ENCODE results near the gene UBE2H. TPM values are rescaled to one million over a fixed set of nuclear protein-coding genes. Genes with fewer than 3 reads are reported as not detected.
A peak's percentile ranks its signal among the peaks of the same experiment; 100 is the strongest.

UBE2H gene
- total RNA-seq, 1 donor from 2014 or later: 99.1 TPM

- no peak overlapping the region for H3K4me3 Mint-ChIP-seq (ENCODE audit: low read depth)
- TF ChIP-seq CTCF (IDR thresholded peaks at IDR 0.05; ENCODE audit: unreplicated experiment): no peak
- H3K27me3 Mint-ChIP-seq: no peaks in the 10 kb centered on the region
- no peak overlapping the region for H3K27ac Mint-ChIP-seq
- DNase-seq (ENCODE audit: low spot score, unreplicated experiment): no peak
- no peaks in the 10 kb centered on the region for H3K36me3 Mint-ChIP-seq (ENCODE audit: insufficient read depth)
- no peaks in the 10 kb centered on the region for H3K4me1 Mint-ChIP-seq (ENCODE audit: low read depth)
- no peaks in the 10 kb centered on the region for H3K9me3 Mint-ChIP-seq (ENCODE audit: low read depth)
These were observed 36.7 kb upstream of the UBE2H start for GRCh38 chr7:129989466-129989865.

GRCh38 chr7:129986600-129986999, 33.8 kb upstream of the UBE2H start:
- H3K27ac Mint-ChIP-seq: no peak overlapping the region
- H3K4me1 Mint-ChIP-seq (ENCODE audit: low read depth): no peaks in the 10 kb centered on the region
- H3K27me3 Mint-ChIP-seq: peaks cover 4% of the 10 kb centered on the region
- H3K4me3 Mint-ChIP-seq (ENCODE audit: low read depth): no peak overlapping the region
- DNase-seq (ENCODE audit: low spot score, unreplicated experiment): no peak
- no peaks in the 10 kb centered on the region for H3K36me3 Mint-ChIP-seq (ENCODE audit: insufficient read depth)
- no peak for TF ChIP-seq CTCF (IDR thresholded peaks at IDR 0.05; ENCODE audit: unreplicated experiment)
- H3K9me3 Mint-ChIP-seq (ENCODE audit: low read depth): no peaks in the 10 kb centered on the region

GRCh38 chr7:129980667-129981066, 27.9 kb upstream of the UBE2H start:
- H3K4me1 Mint-ChIP-seq (ENCODE audit: low read depth): peaks cover 5% of the 10 kb centered on the region
- H3K36me3 Mint-ChIP-seq (ENCODE audit: insufficient read depth): no peaks in the 10 kb centered on the region
- TF ChIP-seq CTCF (IDR thresholded peaks at IDR 0.05; ENCODE audit: unreplicated experiment): no peak
- H3K27me3 Mint-ChIP-seq: peaks cover 4% of the 10 kb centered on the region
- H3K27ac Mint-ChIP-seq: no peak overlapping the region
- no peaks in the 10 kb centered on the region for H3K9me3 Mint-ChIP-seq (ENCODE audit: low read depth)
- H3K4me3 Mint-ChIP-seq (ENCODE audit: low read depth): no peak overlapping the region
- no peak for DNase-seq (ENCODE audit: low spot score, unreplicated experiment)

GRCh38 chr7:129975309-129975708, 22.5 kb upstream of the UBE2H start:
- H3K9me3 Mint-ChIP-seq (ENCODE audit: low read depth): no peaks in the 10 kb centered on the region
- H3K4me1 Mint-ChIP-seq (ENCODE audit: low read depth): peaks cover 10% of the 10 kb centered on the region
- TF ChIP-seq CTCF (IDR thresholded peaks at IDR 0.05; ENCODE audit: unreplicated experiment): no peak
- H3K27ac Mint-ChIP-seq: peak overlapping the region; percentile 22
- no peak for DNase-seq (ENCODE audit: low spot score, unreplicated experiment)
- H3K4me3 Mint-ChIP-seq (ENCODE audit: low read depth): no peak overlapping the region
- no peaks in the 10 kb centered on the region for H3K36me3 Mint-ChIP-seq (ENCODE audit: insufficient read depth)
- H3K27me3 Mint-ChIP-seq: no peaks in the 10 kb centered on the region

GRCh38 chr7:129970816-129971215, 18.1 kb upstream of the UBE2H start:
- Mint-ChIP-seq H3K9me3 (ENCODE audit: low read depth) (no peaks in the 10 kb centered on the region), H3K27ac (no peak overlapping the region), H3K36me3 (ENCODE audit: insufficient read depth) (no peaks in the 10 kb centered on the region), H3K4me3 (ENCODE audit: low read depth) (no peak overlapping the region), H3K4me1 (ENCODE audit: low read depth) (peaks cover 19% of the 10 kb centered on the region), H3K27me3 (no peaks in the 10 kb centered on the region)
- DNase-seq (ENCODE audit: low spot score, unreplicated experiment): no peak
- TF ChIP-seq CTCF (IDR thresholded peaks at IDR 0.05; ENCODE audit: unreplicated experiment): no peak

Measured in progenitor cell of endocrine pancreas (in vitro differentiated cells).